K562 (cell line): ENCODE data around the gene ALG1L2. TPM values are rescaled to one million over a fixed set of nuclear protein-coding genes. Genes with fewer than 3 reads are reported as not detected.
"Not testable (repeated sequence)": the region's sequence is repeated elsewhere in the genome, so short reads cannot be mapped to it uniquely, and the experiment has no call there.

ENCODE experiments used
- ATAC-seq: fragments of 200-7000 bp; cut with Tn5 transposase; 3 replicates; pipeline ENCODE4 v1.9.1; 2020; ENCODE audit warnings: moderate library complexity
- BruUV-seq: library from RNA; stranded (reverse); fragments of 400-500 nt; replicated peaks from 2 replicates; lab custom pipeline; 2021; lab: Mats Ljungman, UMichigan
- CTCF ChIA-PET: fragments of 300-600 bp; formaldehyde crosslinking; extraction: SDS; loops from one replicate; lab custom pipeline; 2021; ENCODE audit warnings: low intra/inter-chr PET ratio; lab: Yijun Ruan, JAX
- POLR2A ChIA-PET: fragments of 300-600, 350-650 bp; sonication (Branson Sonifier 250); formaldehyde crosslinking; extraction: SDS; loops from one replicate; lab custom pipeline; 2021; ENCODE audit warnings: antibody characterized with exemption, inconsistent platforms; lab: Yijun Ruan, JAX
- DNase-seq, 4 experiments: peaks; one replicate each; pipeline versions ENCODE4 v3.0.0 to v3.0.0-alpha.2; 2011 to 2018; ENCODE audit warnings: low spot score in 3 of 4, mixed read lengths in 3 of 4; ENCODE audit errors: extremely low read depth in 1 of 4
- FAIRE-seq: peaks from 2 replicates; lab custom pipeline; 2011; peaks lifted over from hg19 to GRCh38; lab: Jason Lieb, UNC
- H2AFZ ChIP-seq: 2 replicates; pipeline ENCODE4 v1.6.0; 2011; ENCODE audit warnings: low read depth, low read length, control low read depth, inconsistent platforms
- H3K27ac ChIP-seq: fragments of 200-600 bp; 3 replicates; pipeline ENCODE4 v1.8.0; 2011; ENCODE audit warnings: low read depth, mild to moderate bottlenecking, control low read depth, inconsistent platforms, low read length, moderate library complexity, mixed read lengths; ENCODE audit errors: extremely low read depth
- H3K27me3 ChIP-seq, 2 experiments: fragments of 300-600 bp in 1 of 2; 2 replicates in 1 of 2; 3 replicates in 1 of 2; pipeline versions ENCODE4 v1.6.0 to v1.8.0; 2011; ENCODE audit warnings: inconsistent platforms in 2 of 2, low read length in 2 of 2, mild to moderate bottlenecking in 1 of 2, mixed read lengths in 1 of 2, moderate library complexity in 1 of 2; ENCODE audit not compliant: control insufficient read depth in 2 of 2, insufficient read depth in 2 of 2
- H3K36me3 ChIP-seq: fragments of 300-600 bp; 3 replicates; pipeline ENCODE4 v1.8.0; 2011; ENCODE audit warnings: mild to moderate bottlenecking, low read length, inconsistent platforms; ENCODE audit not compliant: control insufficient read depth, insufficient read depth
- H3K4me1 ChIP-seq, 2 experiments: fragments of 200-600 bp in 1 of 2; replicated peaks in 1 of 2; 2 replicates in 1 of 2; 3 replicates in 1 of 2; pipeline versions ENCODE4 v1.5.1 to v1.8.0; 2011; ENCODE audit warnings: inconsistent platforms in 2 of 2, low read length in 2 of 2, mild to moderate bottlenecking in 1 of 2, mixed read lengths in 1 of 2, moderate library complexity in 1 of 2; ENCODE audit not compliant: control insufficient read depth in 2 of 2, insufficient read depth in 2 of 2
- H3K4me2 ChIP-seq: 2 replicates; pipeline ENCODE4 v1.6.1; 2011; ENCODE audit warnings: low read length, control low read depth, inconsistent platforms, mixed read lengths; ENCODE audit not compliant: insufficient read depth
- H3K4me3 ChIP-seq: fragments of 200-600 bp; sonication (generic), shearing (Covaris generic); 2 replicates; pipeline ENCODE4 v1.5.1; 2016; ENCODE audit warnings: control low read depth, inconsistent platforms
- H3K79me2 ChIP-seq: fragments of 200-600 bp; 3 replicates; pipeline ENCODE4 v1.8.0; 2011; ENCODE audit warnings: low read length, inconsistent platforms; ENCODE audit not compliant: control insufficient read depth, insufficient read depth
- H3K9ac ChIP-seq, 2 experiments: 2 replicates each; pipeline versions ENCODE4 v1.6.0 to v1.6.1; 2011; ENCODE audit warnings: low read depth in 2 of 2, low read length in 2 of 2, control low read depth in 1 of 2, inconsistent platforms in 1 of 2, mild to moderate bottlenecking in 1 of 2, mixed read lengths in 1 of 2; ENCODE audit not compliant: insufficient read depth in 1 of 2
- H3K9me1 ChIP-seq: one replicate; pipeline ENCODE4 v1.6.0; 2011; ENCODE audit warnings: inconsistent platforms, mild to moderate bottlenecking, low read length, moderate library complexity; ENCODE audit not compliant: control insufficient read depth, insufficient read depth
- H3K9me3 ChIP-seq: replicated peaks from 2 replicates; pipeline ENCODE4 v1.5.1; 2011; ENCODE audit warnings: low read depth, low read length, inconsistent platforms; ENCODE audit not compliant: control insufficient read depth, insufficient read depth
- H4K20me1 ChIP-seq: replicated peaks from 2 replicates; pipeline ENCODE4 v1.6.1; 2011; ENCODE audit warnings: low read length, inconsistent platforms, mixed read lengths; ENCODE audit not compliant: control insufficient read depth, insufficient read depth
- CEBPG ChIP-seq, 3 experiments: fragments of 200-800 bp in 1 of 3; sonication (Bioruptor generic) in 1 of 3; sonication (generic) in 1 of 3; formaldehyde crosslinking in 1 of 3; IDR thresholded peaks in 2 of 3; conservative IDR thresholded peaks in 1 of 3; 2 replicates each; pipeline versions ENCODE4 v1.6.1 to v1.8.0; 2016 to 2022; ENCODE audit warnings: missing compliant biosample characterization in 2 of 3, missing genetic modification characterization in 2 of 3, mild to moderate bottlenecking in 1 of 3, missing genetic modification reagents in 1 of 3
- WGBS: fragments of 100-300 bp; shearing (Covaris generic); methylation state at CpG from one replicate; pipeline ENCODE4 v1.1.6; 2016; ENCODE audit warnings: low coverage, mixed read lengths; ENCODE audit not compliant: insufficient coverage; ENCODE audit errors: missing lambda C conversion rate; 5-methylcytosine and 5-hydroxymethylcytosine counted together
- in situ Hi-C: fragments of 300-500 bp; cut with MboI; formaldehyde crosslinking; loops from 4 replicates; pipeline ENCODE4 v1.15.0; 2018; ENCODE audit warnings: inconsistent platforms, mixed read lengths
- intact Hi-C: fragments of 100-400 bp; cut with micrococcal nuclease; formaldehyde crosslinking; loops from 2 replicates; pipeline ENCODE4 v1.14.2; 2022
- polyA plus RNA-seq, 8 experiments: library from polyadenylated mRNA; depleted of rRNA in 4 of 8; stranded (reverse) in 5 of 8; unstranded in 3 of 8; fragments of >200 nt; fragmentation: Nextera tagmentation in 2 of 8; fragmentation: Illumina TruSeq in 1 of 8; extraction: Ambion mirVana in 2 of 8; extraction: Trizol in 1 of 8; gene quantifications; 2 replicates each; pipeline versions ENCODE4 v1.2.1 to v1.2.3, GENCODE V29; 2011 to 2014; ENCODE audit warnings: inconsistent platforms in 1 of 8, missing spikeins in 1 of 8
- total RNA-seq, 7 experiments: library from RNA; depleted of rRNA in 6 of 7; stranded (reverse); fragments of >200 nt in 6 of 7; fragmentation: Illumina TruSeq in 2 of 7; extraction: Trizol in 2 of 7; gene quantifications; 2 replicates each; pipeline versions ENCODE4 v1.2.1 to v1.2.3, GENCODE V29; 2011 to 2021; ENCODE audit warnings: low replicate concordance in 1 of 7

ALG1L2 gene
- total and polyA plus RNA-seq, 9 of the 15 experiments (the other 6 are each of a cell fraction or from before 2014, with no cell fraction given) = 0.10 to 1.1 (median 0.33) TPM; not detected in 2

DNA sequence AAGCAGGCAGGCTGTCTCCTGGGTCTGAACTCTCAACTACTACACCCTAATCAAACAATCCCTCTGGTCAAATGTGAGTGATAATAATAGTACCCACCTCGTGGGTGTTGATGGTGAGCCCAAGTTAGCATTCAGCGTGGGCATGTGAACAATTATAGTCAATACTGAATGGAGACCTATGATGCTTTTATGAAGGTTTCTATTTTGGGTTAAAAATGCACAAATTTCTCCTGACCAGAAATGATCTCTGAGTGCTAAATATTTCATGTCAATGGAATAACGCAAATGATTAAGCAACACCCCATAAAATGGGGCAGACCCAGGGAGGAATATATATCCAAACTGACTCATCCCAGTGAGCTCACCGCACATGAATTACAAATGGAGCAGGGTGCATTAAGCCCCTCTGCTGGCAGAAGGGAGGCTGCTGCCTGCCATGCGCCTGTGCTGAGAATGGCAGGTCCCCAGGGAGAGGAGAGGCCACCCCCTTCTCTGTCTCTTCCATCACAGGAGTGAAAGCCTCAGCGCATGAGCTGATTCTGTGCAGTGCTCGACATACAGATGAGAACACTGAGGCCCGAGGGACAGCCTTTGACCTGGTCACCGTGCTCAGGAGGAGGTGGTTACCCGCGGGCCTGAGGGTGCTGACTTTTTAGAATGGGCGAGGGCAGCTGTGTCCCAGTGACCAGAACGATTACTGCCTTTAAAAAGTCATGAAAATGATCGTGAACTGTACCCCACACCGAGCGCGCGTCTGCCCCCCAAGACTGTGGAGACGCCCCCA lies 28.9 kb downstream of the ALG1L2 start:
- FAIRE-seq; H3K9me1 ChIP-seq; H3K4me1 ChIP-seq; CTCF ChIA-PET; H4K20me1 ChIP-seq; in situ Hi-C loops; H3K36me3 ChIP-seq; DNase-seq; H3K27ac ChIP-seq; intact Hi-C loops; H3K9me3 ChIP-seq; ATAC-seq; H3K27me3 ChIP-seq; POLR2A ChIA-PET; TF ChIP-seq CEBPG (CRISPR knock-in tag; IDR thresholded peaks at IDR 0.05): not testable (repeated sequence)
- peak overlapping the region; percentile 69 for H3K4me2 ChIP-seq
- H3K79me2 ChIP-seq = peaks cover 12% of the 10 kb centered on the region; the same call in 2 of the 3 replicates
- peak overlapping the region; percentile 66; the same call in 1 of the 2 replicates for H2AFZ ChIP-seq
- TF ChIP-seq CEBPG (tag; conservative IDR thresholded peaks at IDR 0.05 in 1 of 2, IDR thresholded peaks at IDR 0.05 in 1 of 2) = peak in 1 of 2 experiments; percentile 28; a peak in 1 of 4 replicates
- peak overlapping the region; percentile 67 for H3K4me3 ChIP-seq
- TSS peak; percentile 62 for BruUV-seq
- 5% methylated on average over 9 of the region's 19 CpGs for WGBS
- peak overlapping the region; percentile 49 to 86; a peak in 3 of 4 replicates for H3K9ac ChIP-seq
